Panc1 (cell line): Measurements from ENCODE around the gene IMPDH2.

Experiments used
- POLR2AphosphoS5 ChIP-seq: IDR thresholded peaks from 2 replicates; pipeline ENCODE4 v1.6.1; 2012; ENCODE audit warnings: mild to moderate bottlenecking, low read depth, low read length, moderate library complexity
- SIN3A ChIP-seq: IDR thresholded peaks from 2 replicates; pipeline ENCODE4 v1.6.1; 2012; ENCODE audit warnings: low read depth, mild to moderate bottlenecking, low read length, moderate library complexity, borderline replicate concordance; ENCODE audit not compliant: insufficient read depth
- TF ChIP-seq, protein P1 (sequence below): fragments of 450-650 bp; IDR thresholded peaks from 2 replicates; pipeline ENCODE4 v1.5.1; 2017; ENCODE audit warnings: mild to moderate bottlenecking

DNA sequence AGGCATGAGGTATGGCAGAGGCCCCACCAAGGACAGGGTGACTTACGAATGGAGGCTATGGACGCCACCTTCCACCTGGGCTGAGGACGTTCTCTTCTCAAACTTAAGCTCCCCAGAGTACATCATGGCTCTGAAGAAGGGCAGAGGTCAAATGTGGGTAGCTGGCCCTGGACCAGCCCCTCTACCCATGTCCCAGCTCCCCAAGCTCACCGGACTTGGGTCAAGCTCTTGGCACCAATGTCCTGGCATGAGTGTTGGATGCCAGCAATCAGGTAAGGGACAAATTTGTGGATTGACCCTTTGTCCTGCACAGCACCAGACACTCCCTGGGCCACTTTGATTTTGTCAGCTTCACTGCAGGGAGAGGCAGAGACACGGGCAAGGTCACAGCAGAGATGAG lies 4.7 kb downstream of the IMPDH2 start:
- TF ChIP-seq SIN3A (no peak), POLR2AphosphoS5 (no peak)
- TF ChIP-seq, protein P1, sequence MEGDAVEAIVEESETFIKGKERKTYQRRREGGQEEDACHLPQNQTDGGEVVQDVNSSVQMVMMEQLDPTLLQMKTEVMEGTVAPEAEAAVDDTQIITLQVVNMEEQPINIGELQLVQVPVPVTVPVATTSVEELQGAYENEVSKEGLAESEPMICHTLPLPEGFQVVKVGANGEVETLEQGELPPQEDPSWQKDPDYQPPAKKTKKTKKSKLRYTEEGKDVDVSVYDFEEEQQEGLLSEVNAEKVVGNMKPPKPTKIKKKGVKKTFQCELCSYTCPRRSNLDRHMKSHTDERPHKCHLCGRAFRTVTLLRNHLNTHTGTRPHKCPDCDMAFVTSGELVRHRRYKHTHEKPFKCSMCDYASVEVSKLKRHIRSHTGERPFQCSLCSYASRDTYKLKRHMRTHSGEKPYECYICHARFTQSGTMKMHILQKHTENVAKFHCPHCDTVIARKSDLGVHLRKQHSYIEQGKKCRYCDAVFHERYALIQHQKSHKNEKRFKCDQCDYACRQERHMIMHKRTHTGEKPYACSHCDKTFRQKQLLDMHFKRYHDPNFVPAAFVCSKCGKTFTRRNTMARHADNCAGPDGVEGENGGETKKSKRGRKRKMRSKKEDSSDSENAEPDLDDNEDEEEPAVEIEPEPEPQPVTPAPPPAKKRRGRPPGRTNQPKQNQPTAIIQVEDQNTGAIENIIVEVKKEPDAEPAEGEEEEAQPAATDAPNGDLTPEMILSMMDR = no peak
